Endothelial cell (in vitro differentiated cells): ENCODE results near the gene CCDC68. TPM values are rescaled to one million over a fixed set of nuclear protein-coding genes. Genes with fewer than 3 reads are reported as not detected.

ENCODE experiments used
- DNase-seq: peaks from one replicate; pipeline ENCODE4 v3.0.0; 2021; ENCODE audit warnings: low spot score
- H3K27ac Mint-ChIP-seq: one replicate; pipeline ENCODE4 v1.8.0; 2021; ENCODE audit warnings: mixed read lengths, inconsistent platforms; ENCODE audit not compliant: unreplicated experiment
- H3K27me3 Mint-ChIP-seq: one replicate; pipeline ENCODE4 v1.8.0; 2021; ENCODE audit warnings: mild to moderate bottlenecking, moderate library complexity, mixed read lengths, inconsistent platforms; ENCODE audit not compliant: unreplicated experiment
- H3K36me3 Mint-ChIP-seq: one replicate; pipeline ENCODE4 v1.8.0; 2021; ENCODE audit warnings: mild to moderate bottlenecking, low read depth, mixed read lengths, inconsistent platforms; ENCODE audit not compliant: unreplicated experiment
- H3K4me1 Mint-ChIP-seq: one replicate; pipeline ENCODE4 v1.8.0; 2021; ENCODE audit warnings: mild to moderate bottlenecking, mixed read lengths, inconsistent platforms; ENCODE audit not compliant: unreplicated experiment
- H3K4me3 Mint-ChIP-seq: one replicate; pipeline ENCODE4 v1.8.0; 2021; ENCODE audit warnings: mild to moderate bottlenecking, mixed read lengths, inconsistent platforms; ENCODE audit not compliant: unreplicated experiment
- H3K9me3 Mint-ChIP-seq: one replicate; pipeline ENCODE4 v1.8.0; 2021; ENCODE audit warnings: mixed read lengths, inconsistent platforms; ENCODE audit not compliant: unreplicated experiment
- CTCF ChIP-seq: fragments of 200-600 bp; sonication (generic); IDR thresholded peaks from one replicate; pipeline ENCODE4 v1.5.0; 2021; ENCODE audit warnings: antibody characterized with exemption; ENCODE audit not compliant: unreplicated experiment
- total RNA-seq: library from RNA; stranded (reverse); fragmentation: NEBNext Ultra II Directional; extraction: Animal tissue kit (Norgen Biotek cat#: 25700); gene quantifications from one replicate; pipeline ENCODE4 v1.2.1, GENCODE V29; 2021; ENCODE audit not compliant: unreplicated experiment

CCDC68 gene
- total RNA-seq, 1 donor from 2014 or later = 0.87 TPM

DNA sequence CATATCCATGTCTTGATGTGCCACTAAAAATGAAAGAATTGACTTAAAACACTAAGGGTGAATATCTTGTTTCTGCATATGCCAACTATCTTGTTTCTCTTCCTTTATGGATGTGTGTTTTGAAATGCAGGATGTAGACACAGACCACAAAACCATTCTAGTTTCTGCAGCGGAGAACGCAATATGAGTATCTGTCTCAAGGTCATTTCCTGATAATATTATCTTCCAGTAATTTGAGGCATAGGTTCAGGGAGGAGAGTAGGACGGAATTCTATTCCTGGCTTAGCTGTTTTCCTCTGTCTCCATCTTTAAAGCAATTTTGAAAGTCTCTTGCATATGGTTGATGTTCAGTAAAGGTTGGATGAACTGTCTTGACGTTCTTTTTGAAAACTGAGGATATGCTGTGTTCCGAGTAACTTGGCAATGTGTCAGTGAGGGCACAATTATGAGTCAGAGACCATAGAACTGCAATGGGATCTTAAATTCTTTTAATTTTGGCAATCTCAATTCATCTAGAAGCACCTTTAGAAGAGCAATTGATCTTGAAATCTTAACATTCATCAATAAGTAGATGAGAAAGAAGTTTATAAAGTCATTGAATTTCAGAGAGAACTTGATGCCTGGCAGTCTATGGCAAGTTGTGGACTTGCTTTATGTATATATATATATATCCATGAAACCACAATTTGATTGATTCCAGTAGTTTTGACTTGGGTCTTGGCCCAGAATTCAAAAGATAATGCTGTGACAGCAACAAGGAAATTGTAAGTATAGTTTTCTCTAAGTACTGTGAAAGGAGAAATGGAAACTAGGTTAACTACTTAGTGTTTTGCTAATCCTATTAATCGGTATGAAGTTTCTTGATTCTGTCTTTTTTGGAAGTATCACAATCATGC lies 106.2 kb downstream of the CCDC68 start:
- no peaks in the 10 kb centered on the region for H3K9me3 Mint-ChIP-seq
- H3K4me1 Mint-ChIP-seq = peaks cover 5% of the 10 kb centered on the region
- no peak overlapping the region for H3K4me3 Mint-ChIP-seq
- no peak for TF ChIP-seq CTCF
- H3K27ac Mint-ChIP-seq = no peak overlapping the region
- no peaks in the 10 kb centered on the region for H3K36me3 Mint-ChIP-seq
- peaks cover 1% of the 10 kb centered on the region for H3K27me3 Mint-ChIP-seq
- DNase-seq = no peak

Other genes starting within 250 kb of the CCDC68 start
- 0.41 TPM for gene RAB27B, start 131.0 kb downstream of the CCDC68 start, total RNA-seq